CD4-positive, alpha-beta T cell treated with Interleukin-6 at 100 ng/mL for 8 hours (primary cell): ENCODE measurements around the gene EFS.
"Not testable (repeated sequence)": the region's sequence is repeated elsewhere in the genome, so short reads cannot be mapped to it uniquely, and the experiment has no call there.

Experiments used
- DNase-seq: peaks from one replicate; pipeline ENCODE4 v3.0.0-alpha.2; 2020; ENCODE audit warnings: mixed read lengths, low spot score

The EFS gene

DNA sequence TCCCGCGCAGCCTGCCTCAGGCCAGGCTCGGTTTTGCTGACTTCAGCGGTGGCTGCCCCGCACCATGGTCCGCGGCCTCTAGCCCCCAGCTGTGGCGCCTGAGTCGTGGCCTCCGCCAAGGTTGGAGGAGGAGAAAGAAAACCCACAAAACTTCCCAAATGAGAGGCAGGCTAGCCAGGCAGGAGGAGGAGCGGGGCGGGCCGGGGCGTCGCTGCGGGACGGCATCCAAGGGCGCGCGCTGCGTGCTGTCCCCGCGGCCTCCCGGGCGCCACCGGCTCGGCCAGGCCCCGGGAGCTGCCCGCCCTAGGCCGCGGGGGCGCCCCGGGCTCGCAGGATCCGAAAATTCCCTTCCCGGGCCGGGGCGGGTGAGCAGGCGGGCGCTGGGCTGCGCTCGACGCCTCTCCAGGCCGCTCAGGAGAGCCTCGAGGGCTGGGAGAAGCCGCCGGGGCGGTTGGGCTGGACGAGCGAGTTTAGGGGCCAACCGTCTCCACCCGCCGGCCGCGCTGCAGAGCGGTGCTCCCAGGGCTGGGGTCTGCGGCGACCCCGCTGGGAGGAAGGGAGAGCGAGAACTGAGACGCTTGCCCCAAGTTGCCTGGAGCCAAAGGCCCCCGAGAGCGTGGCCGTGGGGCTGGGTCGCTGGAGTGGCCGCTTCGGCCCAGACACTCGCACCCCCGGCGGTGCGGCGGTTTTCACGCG lies at the start of gene EFS:
TSS of gene EFS (minus strand) at position 137 of the 696 bp plus-strand sequence. CDS start 147 bp downstream, outside the sequence.
- DNase-seq, result no peak

GRCh38 chr14:23414254-23414653 lies 49.3 kb upstream of the EFS start:
- DNase-seq, result no peak

- no peak for DNase-seq
Measured at GRCh38 chr14:23413681-23414080, 48.7 kb upstream of the EFS start.

DNA sequence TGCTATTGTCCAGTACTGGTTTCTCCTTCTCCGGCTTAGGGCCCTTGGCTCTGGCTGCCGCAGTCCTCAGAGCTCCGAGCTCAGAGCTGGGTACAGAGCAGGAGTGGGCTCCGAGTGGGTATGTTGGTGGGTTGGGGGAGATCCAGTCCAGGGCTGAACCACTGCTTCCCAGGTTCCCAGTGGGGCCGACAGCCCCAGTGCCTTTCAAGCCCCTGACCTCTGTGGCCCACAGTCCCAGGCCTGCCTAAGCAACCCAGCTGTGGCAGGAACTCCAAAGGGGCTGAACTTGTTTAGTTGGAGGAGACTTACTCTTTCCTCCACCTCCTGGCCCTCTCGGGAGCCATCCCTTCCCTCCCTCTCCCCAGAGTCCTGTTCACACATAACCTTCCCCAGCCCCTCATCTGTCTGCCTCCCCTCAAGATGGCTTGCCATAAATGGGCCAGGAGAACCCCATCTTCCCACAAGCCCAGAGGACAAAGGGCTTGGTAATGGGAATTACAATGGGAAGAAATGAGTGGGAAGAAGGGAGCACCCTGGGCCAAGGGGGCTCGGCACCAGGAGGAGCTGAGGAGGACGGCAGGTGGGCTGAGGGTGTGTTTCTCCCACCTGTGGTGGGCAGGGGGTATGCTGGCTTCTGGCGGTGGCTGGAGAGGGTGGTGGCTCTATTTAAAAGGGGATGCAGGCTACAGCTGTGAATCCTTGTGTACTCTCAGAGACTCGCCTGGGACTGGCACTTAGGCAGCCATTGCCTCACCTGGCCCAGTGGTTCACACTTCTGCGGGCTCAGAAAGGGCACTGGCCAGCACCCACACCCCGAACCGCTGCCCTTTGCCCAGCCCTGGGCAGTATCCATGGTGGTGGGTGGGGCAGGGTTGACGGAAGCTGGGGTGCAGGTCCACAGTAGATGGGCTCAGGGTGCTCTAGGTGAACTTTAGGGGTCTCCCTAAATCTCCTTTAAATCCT lies 46.9 kb upstream of the EFS start:
- DNase-seq, result no peak

GRCh38 chr14:23409966-23410635 lies 45.1 kb upstream of the EFS start:
- DNase-seq, result no peak

GRCh38 chr14:23409475-23409874 lies 44.5 kb upstream of the EFS start:
- no peak for DNase-seq

- DNase-seq, result no peak
Measured at GRCh38 chr14:23408307-23408630, 43.3 kb upstream of the EFS start.

GRCh38 chr14:23407516-23408306 lies 42.7 kb upstream of the EFS start, which contains the start of gene MYH6:
MYH6 (minus strand) TSS chr14:23408273; CDS start chr14:23407223, 1,050 bp downstream.
- DNase-seq, result no peak

DNA sequence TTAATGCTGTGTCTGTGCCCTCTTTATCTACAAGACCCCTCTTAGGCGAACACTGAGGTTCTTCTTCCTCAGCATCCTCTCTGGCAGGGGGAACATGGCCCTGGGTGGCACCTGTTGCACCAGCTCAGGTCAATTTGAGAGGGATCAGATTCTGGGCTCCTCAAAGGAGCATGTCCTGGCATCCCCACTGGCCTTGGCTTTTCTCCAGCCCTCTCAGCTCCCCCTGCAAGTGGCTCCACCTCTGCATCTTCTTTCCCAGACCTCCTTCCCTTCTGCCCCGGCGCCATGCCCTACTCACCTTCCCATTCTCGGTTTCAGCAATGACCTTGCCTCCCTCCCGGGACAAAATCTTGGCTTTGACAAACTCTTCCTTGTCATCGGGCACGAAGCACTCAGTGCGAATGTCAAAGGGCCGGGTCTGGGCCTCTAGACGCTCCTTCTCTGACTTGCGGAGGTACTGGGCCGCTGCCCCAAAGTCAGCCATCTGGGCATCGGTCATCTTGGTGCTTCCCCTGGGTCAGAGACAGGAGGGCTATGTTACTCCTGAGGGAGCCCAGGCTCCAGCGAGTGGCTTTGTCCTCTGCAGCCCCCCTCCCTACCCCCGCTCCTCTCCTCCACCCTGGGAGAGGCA lies 41.9 kb upstream of the EFS start:
- no peak for DNase-seq

GRCh38 chr14:23406244-23406643 lies 41.3 kb upstream of the EFS start:
- DNase-seq, result no peak

DNA sequence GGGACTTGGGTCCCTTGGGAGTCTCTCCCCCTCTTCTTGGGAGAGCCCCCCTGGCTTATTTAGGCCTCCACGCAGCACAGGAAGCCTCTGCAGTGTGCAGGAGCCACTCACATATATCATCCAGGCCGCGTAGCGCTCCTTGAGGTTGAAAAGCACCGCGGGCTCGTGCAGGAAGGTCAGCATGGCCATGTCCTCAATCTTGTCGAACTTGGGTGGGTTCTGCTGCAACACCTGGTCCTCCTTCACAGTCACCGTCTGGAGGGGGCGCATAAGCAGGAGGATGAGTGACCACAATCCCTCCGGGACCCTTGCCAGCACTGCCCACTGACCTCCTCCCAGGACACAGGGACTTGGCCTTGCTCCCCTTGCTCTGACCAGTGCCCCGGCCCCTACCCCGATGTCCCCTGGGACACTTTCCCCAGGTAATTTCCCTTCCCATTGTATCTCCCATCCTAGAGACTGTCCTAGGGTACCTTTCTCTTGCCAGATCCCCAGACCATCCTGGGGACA lies 40.6 kb upstream of the EFS start:
- no peak for DNase-seq

GRCh38 chr14:23405096-23405495 lies 40.1 kb upstream of the EFS start:
- DNase-seq, result no peak

GRCh38 chr14:23404331-23404900 lies 39.4 kb upstream of the EFS start:
- no peak for DNase-seq

GRCh38 chr14:23403908-23404307 lies 38.9 kb upstream of the EFS start:
- DNase-seq, result no peak

GRCh38 chr14:23403139-23403438 lies 38.1 kb upstream of the EFS start:
- no peak for DNase-seq

DNA sequence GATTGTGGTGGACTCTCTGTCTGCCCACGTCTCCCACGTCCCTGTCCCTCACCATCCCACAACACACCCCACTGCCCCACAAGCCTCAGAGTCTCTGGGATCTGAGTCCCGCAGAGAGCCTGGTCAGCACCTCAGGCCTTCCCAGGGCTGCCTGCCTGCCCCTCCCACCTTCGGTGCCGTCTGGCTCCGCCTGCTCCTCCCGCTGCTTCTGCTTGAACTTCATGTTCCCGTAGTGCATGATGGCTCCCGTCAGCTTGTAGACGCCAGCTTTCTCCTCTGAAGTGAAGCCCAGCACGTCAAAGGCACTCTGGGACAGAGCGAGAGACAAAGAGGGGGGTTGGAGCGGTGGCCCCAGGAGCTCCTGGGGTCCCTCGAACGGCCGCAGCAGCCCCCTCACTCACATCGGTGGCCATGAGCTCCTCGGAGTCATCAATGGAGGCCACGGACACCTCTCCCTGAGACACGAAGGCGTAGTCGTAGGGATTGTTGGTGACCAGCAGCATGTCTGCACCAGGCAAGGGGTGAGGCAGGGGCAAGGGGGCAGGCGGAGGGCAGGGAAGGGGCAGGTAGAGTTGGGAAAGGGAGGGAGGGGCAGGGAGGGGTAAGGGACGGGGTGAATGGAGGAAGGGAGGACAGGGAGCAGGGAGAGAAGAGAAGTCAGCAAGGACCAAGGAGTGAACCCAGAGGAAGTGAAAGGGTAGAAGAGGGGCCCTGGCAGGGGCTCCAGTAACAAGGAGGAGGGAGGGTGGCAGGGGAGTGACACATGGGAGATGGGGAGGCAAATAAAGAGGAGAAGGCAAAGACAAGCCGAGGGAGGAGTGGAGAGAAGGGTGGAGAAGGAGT lies 37.5 kb upstream of the EFS start:
- DNase-seq, result no peak

- DNase-seq, result no peak
Measured at GRCh38 chr14:23401291-23401690, 36.3 kb upstream of the EFS start.

DNA sequence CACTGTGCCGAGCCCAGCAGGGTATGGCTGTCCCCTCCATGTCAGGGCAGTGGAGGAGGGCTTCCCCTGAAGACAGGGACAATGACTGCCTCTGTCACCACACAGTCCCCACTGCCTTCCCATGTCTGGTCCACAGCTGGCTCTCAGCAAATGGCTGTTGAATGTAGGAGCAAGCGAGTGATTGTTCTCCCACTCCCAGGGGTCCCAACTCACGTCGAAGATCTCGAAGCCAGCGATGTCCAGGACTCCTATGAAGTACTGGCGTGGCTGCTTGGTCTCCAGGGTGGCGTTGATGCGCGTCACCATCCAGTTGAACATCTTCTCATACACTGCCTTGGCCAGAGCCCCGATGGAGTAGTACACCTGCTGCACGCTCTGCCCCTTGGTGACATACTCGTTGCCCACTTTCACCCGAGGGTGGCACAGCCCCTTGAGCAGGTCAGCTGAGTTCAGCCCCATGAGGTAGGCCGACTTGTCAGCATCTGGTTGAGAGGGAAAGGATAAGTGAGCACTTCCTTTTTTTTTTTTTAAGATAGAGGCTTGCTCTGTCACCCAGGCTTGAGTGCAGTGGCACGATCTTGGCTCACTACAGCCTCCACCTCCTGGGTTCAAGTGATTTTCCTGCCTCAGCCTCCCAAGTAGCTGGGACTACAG lies 35.7 kb upstream of the EFS start:
- DNase-seq, result not testable (repeated sequence)

DNA sequence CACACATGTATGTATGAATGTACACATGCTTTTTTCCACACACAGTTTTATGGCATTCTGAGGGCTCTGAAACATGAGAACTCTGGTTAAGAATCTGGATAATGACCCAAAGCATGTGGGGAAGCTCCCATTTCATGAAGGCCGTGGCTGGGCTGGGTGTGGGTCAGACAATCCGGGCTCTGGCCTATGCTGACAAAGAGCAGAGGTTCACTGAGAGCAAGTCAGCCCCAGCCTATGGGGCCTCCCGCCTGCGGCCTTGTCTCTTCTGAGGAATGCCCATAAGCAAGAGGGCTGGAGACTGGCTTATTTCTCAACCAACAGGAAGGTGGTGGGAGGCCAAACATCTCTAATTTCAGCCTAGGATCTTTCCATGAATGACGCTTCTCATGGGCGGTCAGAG lies 34.6 kb upstream of the EFS start:
- no peak for DNase-seq

DNA sequence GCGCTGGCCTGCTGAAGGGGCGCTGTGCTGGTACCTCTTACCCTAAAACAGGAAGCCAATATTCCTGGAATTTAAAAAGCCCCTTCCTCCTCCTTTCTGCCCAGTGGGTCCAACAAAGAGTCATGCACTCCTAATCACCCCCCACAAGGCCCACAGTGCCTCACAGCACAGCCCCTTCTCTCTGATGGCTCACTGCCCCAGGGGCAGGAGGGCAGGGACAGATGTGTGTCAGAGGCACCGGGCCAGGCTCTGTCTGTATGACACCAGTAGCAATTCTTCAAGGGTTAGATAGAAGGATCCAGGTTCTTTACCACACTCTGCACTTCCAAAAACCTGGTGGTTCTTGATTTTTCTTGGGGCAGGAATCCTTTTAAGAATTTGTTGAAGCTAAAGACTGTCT lies 34.2 kb upstream of the EFS start:
- DNase-seq, result no peak
